AG09319 (cell line): Measurements from ENCODE around the gene MAP9.

ENCODE experiments used
- DNase-seq: peaks from one replicate; pipeline ENCODE4 v3.0.0-alpha.2; 2010; ENCODE audit warnings: low read depth; ENCODE audit errors: extremely low read depth
- CTCF ChIP-seq: IDR thresholded peaks from 2 replicates; pipeline ENCODE4 v1.5.1; 2011; ENCODE audit warnings: low read depth, mild to moderate bottlenecking, inconsistent platforms, low read length, moderate library complexity

MAP9 gene

GRCh38 chr4:155407480-155407879 is 30.7 kb upstream of the MAP9 start:
- no peak for DNase-seq
- TF ChIP-seq CTCF: no peak

- no peak for TF ChIP-seq CTCF
- DNase-seq: no peak
These were observed 28.3 kb upstream of the MAP9 start for GRCh38 chr4:155405059-155405458.

GRCh38 chr4:155403886-155404285 is 27.1 kb upstream of the MAP9 start:
- DNase-seq: peak; percentile 15
- peak; percentile 43 for TF ChIP-seq CTCF

- no peak for TF ChIP-seq CTCF
- DNase-seq: no peak
These were observed 26.2 kb upstream of the MAP9 start for GRCh38 chr4:155402941-155403340.

- DNase-seq: no peak
- no peak for TF ChIP-seq CTCF
These were observed 24.1 kb upstream of the MAP9 start for GRCh38 chr4:155400893-155401292.

- TF ChIP-seq CTCF: no peak
- no peak for DNase-seq
These were observed 23.4 kb upstream of the MAP9 start for GRCh38 chr4:155399974-155400697.

- no peak for TF ChIP-seq CTCF
- DNase-seq: no peak
These were observed 15.9 kb upstream of the MAP9 start for GRCh38 chr4:155392481-155393184.
